CD1c-positive myeloid dendritic cell (primary cell): ENCODE measurements around the gene TYK2.

Experiments
- DNase-seq: peaks from one replicate; pipeline ENCODE4 v3.0.0-alpha.2; 2016; ENCODE audit errors: extremely low spot score

Gene TYK2

GRCh38 chr19:10315335-10316214 lies 64.8 kb downstream of the TYK2 start, which contains the start of gene FDX2:
Gene FDX2 (minus strand): TSS chr19:10316015. CDS start chr19:10315996, 19 bp downstream.
- DNase-seq = peak; percentile 91

GRCh38 chr19:10309423-10309822 lies 70.9 kb downstream of the TYK2 start, which contains the start of gene ZGLP1:
Gene ZGLP1 (minus strand): TSS chr19:10309815.
- DNase-seq = no peak

GRCh38 chr19:10306327-10306726 lies 74.0 kb downstream of the TYK2 start:
- no peak for DNase-seq

GRCh38 chr19:10305139-10305806 lies 75.1 kb downstream of the TYK2 start:
- DNase-seq = peak; percentile 92
